ENCODE data around the gene HSD17B13. TPM values are rescaled to one million over a fixed set of nuclear protein-coding genes. Genes with fewer than 3 reads are reported as not detected.

HSD17B13 gene
- total RNA-seq, 1 donor = under 0.01 TPM

GRCh38 chr4:87310691-87311335 lies 11.9 kb downstream of the HSD17B13 start:
- no peak overlapping the region for H3K4me2 ChIP-seq (ENCODE audit: insufficient read depth, low read length)
- H3K79me2 ChIP-seq (ENCODE audit: insufficient read depth, low read length) = no peaks in the 10 kb centered on the region
- no peaks in the 10 kb centered on the region for H3K27me3 ChIP-seq (ENCODE audit: insufficient read depth, low read length)
- H3K4me3 ChIP-seq (ENCODE audit: insufficient read depth, low read length) = no peak overlapping the region
- no peak for DNase-seq (ENCODE audit: insufficient read length, low spot score, missing footprints)
- no peak for TF ChIP-seq CTCF (IDR thresholded peaks at IDR 0.05; ENCODE audit: extremely low read depth, low read depth, low read length)
- no peaks in the 10 kb centered on the region for H3K9me3 ChIP-seq (ENCODE audit: low read depth, low read length)
- peaks cover 5% of the 10 kb centered on the region for H3K4me1 ChIP-seq (ENCODE audit: insufficient read depth, low read length)
- no peaks in the 10 kb centered on the region for H3K36me3 ChIP-seq (ENCODE audit: insufficient read depth, low read length)
- no peak overlapping the region for H3K27ac ChIP-seq (ENCODE audit: low read depth, low read length)
- peak overlapping the region; percentile 6 for H2AFZ ChIP-seq (ENCODE audit: low read length)
- H4K20me1 ChIP-seq (ENCODE audit: insufficient read depth, low read length) = no peaks in the 10 kb centered on the region

GRCh38 chr4:87309625-87310024 lies 13.1 kb downstream of the HSD17B13 start:
- no peak overlapping the region for H3K27ac ChIP-seq (ENCODE audit: low read depth, low read length)
- H3K4me2 ChIP-seq (ENCODE audit: insufficient read depth, low read length) = no peak overlapping the region
- H3K27me3 ChIP-seq (ENCODE audit: insufficient read depth, low read length) = no peaks in the 10 kb centered on the region
- no peaks in the 10 kb centered on the region for H3K36me3 ChIP-seq (ENCODE audit: insufficient read depth, low read length)
- no peak overlapping the region for H2AFZ ChIP-seq (ENCODE audit: low read length)
- no peaks in the 10 kb centered on the region for H3K9me3 ChIP-seq (ENCODE audit: low read depth, low read length)
- no peak for TF ChIP-seq CTCF (IDR thresholded peaks at IDR 0.05; ENCODE audit: extremely low read depth, low read depth, low read length)
- DNase-seq (ENCODE audit: insufficient read length, low spot score, missing footprints) = peak; percentile 90
- peaks cover 5% of the 10 kb centered on the region for H3K4me1 ChIP-seq (ENCODE audit: insufficient read depth, low read length)
- H3K79me2 ChIP-seq (ENCODE audit: insufficient read depth, low read length) = no peaks in the 10 kb centered on the region
- no peak overlapping the region for H3K4me3 ChIP-seq (ENCODE audit: insufficient read depth, low read length)
- H4K20me1 ChIP-seq (ENCODE audit: insufficient read depth, low read length) = no peaks in the 10 kb centered on the region

- no peak overlapping the region for H2AFZ ChIP-seq (ENCODE audit: low read length)
- no peak for DNase-seq (ENCODE audit: insufficient read length, low spot score, missing footprints)
- no peaks in the 10 kb centered on the region for H3K27me3 ChIP-seq (ENCODE audit: insufficient read depth, low read length)
- no peaks in the 10 kb centered on the region for H3K9me3 ChIP-seq (ENCODE audit: low read depth, low read length)
- H3K4me2 ChIP-seq (ENCODE audit: insufficient read depth, low read length) = no peak overlapping the region
- H3K36me3 ChIP-seq (ENCODE audit: insufficient read depth, low read length) = no peaks in the 10 kb centered on the region
- no peak for TF ChIP-seq CTCF (IDR thresholded peaks at IDR 0.05; ENCODE audit: extremely low read depth, low read depth, low read length)
- no peaks in the 10 kb centered on the region for H3K79me2 ChIP-seq (ENCODE audit: insufficient read depth, low read length)
- no peak overlapping the region for H3K27ac ChIP-seq (ENCODE audit: low read depth, low read length)
- H4K20me1 ChIP-seq (ENCODE audit: insufficient read depth, low read length) = no peaks in the 10 kb centered on the region
- H3K4me3 ChIP-seq (ENCODE audit: insufficient read depth, low read length) = no peak overlapping the region
- peaks cover 5% of the 10 kb centered on the region for H3K4me1 ChIP-seq (ENCODE audit: insufficient read depth, low read length)
Observed at GRCh38 chr4:87306056-87306455, 16.6 kb downstream of the HSD17B13 start.

- no peak for DNase-seq (ENCODE audit: insufficient read length, low spot score, missing footprints)
- no peak overlapping the region for H3K4me2 ChIP-seq (ENCODE audit: insufficient read depth, low read length)
- no peaks in the 10 kb centered on the region for H3K36me3 ChIP-seq (ENCODE audit: insufficient read depth, low read length)
- TF ChIP-seq CTCF (IDR thresholded peaks at IDR 0.05; ENCODE audit: extremely low read depth, low read depth, low read length) = no peak
- H4K20me1 ChIP-seq (ENCODE audit: insufficient read depth, low read length) = no peaks in the 10 kb centered on the region
- no peaks in the 10 kb centered on the region for H3K9me3 ChIP-seq (ENCODE audit: low read depth, low read length)
- no peak overlapping the region for H3K27ac ChIP-seq (ENCODE audit: low read depth, low read length)
- H3K4me1 ChIP-seq (ENCODE audit: insufficient read depth, low read length) = peaks cover 5% of the 10 kb centered on the region
- H2AFZ ChIP-seq (ENCODE audit: low read length) = no peak overlapping the region
- no peaks in the 10 kb centered on the region for H3K79me2 ChIP-seq (ENCODE audit: insufficient read depth, low read length)
- no peak overlapping the region for H3K4me3 ChIP-seq (ENCODE audit: insufficient read depth, low read length)
- H3K27me3 ChIP-seq (ENCODE audit: insufficient read depth, low read length) = no peaks in the 10 kb centered on the region
Observed at GRCh38 chr4:87305562-87305961, 17.1 kb downstream of the HSD17B13 start.

All from osteoblast (primary cell).